Germinal center (tissue), 1 donor: ENCODE results near the gene HNF4A.

Source experiments
- DNase-seq: peaks from one replicate; pipeline ENCODE4 v3.0.0; 2012; ENCODE audit warnings: mixed read lengths, low spot score

Gene HNF4A

GRCh38 chr20:44426879-44427790 is 71.6 kb downstream of the HNF4A start:
- DNase-seq = no peak

- no peak for DNase-seq
These were observed 72.3 kb downstream of the HNF4A start for GRCh38 chr20:44427804-44428173.

GRCh38 chr20:44428174-44429016 is 72.9 kb downstream of the HNF4A start:
- no peak for DNase-seq

GRCh38 chr20:44429017-44429339 is 73.5 kb downstream of the HNF4A start:
- DNase-seq = no peak

- no peak for DNase-seq
These were observed 74.1 kb downstream of the HNF4A start for GRCh38 chr20:44429419-44430269.

GRCh38 chr20:44430270-44431065 is 75.0 kb downstream of the HNF4A start:
- DNase-seq = no peak

- DNase-seq = no peak
These were observed 75.6 kb downstream of the HNF4A start for GRCh38 chr20:44431118-44431501.

- no peak for DNase-seq
These were observed 76.2 kb downstream of the HNF4A start for GRCh38 chr20:44431502-44432234.

- DNase-seq = no peak
These were observed 77.4 kb downstream of the HNF4A start for GRCh38 chr20:44432618-44433577.

GRCh38 chr20:44433751-44434538 is 78.4 kb downstream of the HNF4A start:
- DNase-seq = no peak

- no peak for DNase-seq
These were observed 80.3 kb downstream of the HNF4A start for GRCh38 chr20:44435630-44436335.

GRCh38 chr20:44436393-44436792 is 80.9 kb downstream of the HNF4A start:
- DNase-seq = no peak

- no peak for DNase-seq
These were observed 82.0 kb downstream of the HNF4A start for GRCh38 chr20:44437497-44437896.

- DNase-seq = no peak
These were observed 83.3 kb downstream of the HNF4A start for GRCh38 chr20:44438782-44439181.

- DNase-seq = no peak
These were observed 83.8 kb downstream of the HNF4A start for GRCh38 chr20:44439318-44439717.

GRCh38 chr20:44442298-44443070 is 87.0 kb downstream of the HNF4A start:
- no peak for DNase-seq
